DND-41 (cell line): ENCODE results near the gene THSD7B.

Source experiments
- ATAC-seq: fragments of 200-7000 bp; cut with Tn5 transposase; 3 replicates; pipeline ENCODE4 v1.9.1; 2021; ENCODE audit warnings: low read depth; ENCODE audit not compliant: insufficient read depth
- DNase-seq: peaks from one replicate; pipeline ENCODE4 v3.0.0-alpha.2; 2020
- H2AFZ ChIP-seq: 2 replicates; pipeline ENCODE4 v1.6.0; 2012; ENCODE audit warnings: low read depth, low read length
- H3K27ac ChIP-seq: 2 replicates; pipeline ENCODE4 v1.5.1; 2012; ENCODE audit warnings: low read length, inconsistent platforms
- H3K27me3 ChIP-seq: fragments of 200-600 bp; sonication (generic); 2 replicates; pipeline ENCODE4 v1.6.0; 2012; ENCODE audit warnings: low read length, mild to moderate bottlenecking, inconsistent platforms; ENCODE audit not compliant: insufficient read depth, poor library complexity
- H3K36me3 ChIP-seq: 2 replicates; pipeline ENCODE4 v1.5.1; 2012; ENCODE audit warnings: low read length, inconsistent platforms; ENCODE audit not compliant: insufficient read depth
- H3K4me1 ChIP-seq: 2 replicates; pipeline ENCODE4 v1.5.1; 2012; ENCODE audit warnings: mild to moderate bottlenecking, low read length; ENCODE audit not compliant: insufficient read depth
- H3K4me2 ChIP-seq: 2 replicates; pipeline ENCODE4 v1.6.0; 2012; ENCODE audit warnings: mild to moderate bottlenecking, moderate library complexity, low read length, inconsistent platforms; ENCODE audit not compliant: insufficient read depth
- H3K4me3 ChIP-seq, 2 experiments: fragments of 200-600 bp in 1 of 2; shearing (Covaris generic) in 1 of 2; 2 replicates each; pipeline ENCODE4 v1.5.1; 2012 to 2016; ENCODE audit warnings: inconsistent platforms in 2 of 2, low read length in 2 of 2, mild to moderate bottlenecking in 2 of 2, low read depth in 1 of 2, moderate library complexity in 1 of 2
- H3K79me2 ChIP-seq: 2 replicates; pipeline ENCODE4 v1.6.0; 2012; ENCODE audit warnings: low read length, inconsistent platforms; ENCODE audit not compliant: insufficient read depth
- H3K9ac ChIP-seq: 2 replicates; pipeline ENCODE4 v1.6.0; 2012; ENCODE audit warnings: low read depth, mild to moderate bottlenecking, inconsistent platforms, low read length, moderate library complexity
- H3K9me3 ChIP-seq: 2 replicates; pipeline ENCODE4 v1.5.1; 2012; ENCODE audit warnings: low read length, moderate library complexity, mild to moderate bottlenecking, inconsistent platforms; ENCODE audit not compliant: insufficient read depth, severe bottlenecking
- H4K20me1 ChIP-seq: 2 replicates; pipeline ENCODE4 v1.6.0; 2012; ENCODE audit warnings: low read length; ENCODE audit not compliant: insufficient read depth
- CTCF ChIP-seq: IDR thresholded peaks from 2 replicates; pipeline ENCODE4 v1.5.1; 2012; ENCODE audit warnings: borderline replicate concordance, low read length, moderate library complexity, mild to moderate bottlenecking; ENCODE audit not compliant: poor library complexity, severe bottlenecking; ENCODE audit errors: extremely low read depth
- EZH2 ChIP-seq: IDR thresholded peaks from 3 replicates; pipeline ENCODE4 v1.6.1; 2012; ENCODE audit warnings: borderline replicate concordance, low read depth, mild to moderate bottlenecking, moderate library complexity, low read length, inconsistent platforms; ENCODE audit not compliant: severe bottlenecking

THSD7B gene

DNA sequence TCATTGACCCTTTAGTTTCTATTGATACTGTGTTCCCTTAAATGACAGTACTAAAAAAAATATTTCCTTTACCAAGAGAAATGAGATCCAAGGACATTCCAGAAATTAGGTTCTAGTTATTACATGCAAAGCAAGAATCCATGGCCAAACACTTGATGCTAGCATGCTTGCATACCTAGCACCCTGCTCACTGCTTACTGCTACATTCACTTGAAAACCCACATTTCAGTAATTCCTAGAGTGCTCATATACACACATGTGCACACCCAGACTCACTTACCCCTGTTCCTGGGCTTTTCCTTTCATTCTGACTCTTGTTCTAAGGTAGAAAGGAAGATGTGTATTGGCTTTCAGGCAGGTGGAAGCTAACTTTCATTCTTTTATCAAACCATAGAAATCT, 395.9 kb downstream of the THSD7B start:
- Histone ChIP-seq H3K36me3 (no peaks in the 10 kb centered on the region), H3K4me3 (no peak overlapping the region), H3K27ac (no peak overlapping the region), H3K4me2 (no peak overlapping the region), H3K9ac (no peak overlapping the region), H4K20me1 (no peaks in the 10 kb centered on the region), H3K79me2 (no peaks in the 10 kb centered on the region), H3K4me1 (no peaks in the 10 kb centered on the region), H2AFZ (no peak overlapping the region), H3K27me3 (no peaks in the 10 kb centered on the region), H3K9me3 (no peaks in the 10 kb centered on the region)
- ATAC-seq: no peak
- no peak for DNase-seq
- TF ChIP-seq CTCF (no peak), EZH2 (no peak)

GRCh38 chr2:137165968-137166367, 400.6 kb downstream of the THSD7B start:
- Histone ChIP-seq H3K27me3 (no peaks in the 10 kb centered on the region), H3K36me3 (no peaks in the 10 kb centered on the region), H3K9ac (no peak overlapping the region), H3K27ac (no peak overlapping the region), H3K79me2 (no peaks in the 10 kb centered on the region), H4K20me1 (no peaks in the 10 kb centered on the region), H3K9me3 (no peaks in the 10 kb centered on the region), H2AFZ (no peak overlapping the region), H3K4me2 (no peak overlapping the region), H3K4me1 (no peaks in the 10 kb centered on the region), H3K4me3 (no peak overlapping the region)
- no peak for TF ChIP-seq CTCF
- ATAC-seq (no peak), DNase-seq (no peak)

DNA sequence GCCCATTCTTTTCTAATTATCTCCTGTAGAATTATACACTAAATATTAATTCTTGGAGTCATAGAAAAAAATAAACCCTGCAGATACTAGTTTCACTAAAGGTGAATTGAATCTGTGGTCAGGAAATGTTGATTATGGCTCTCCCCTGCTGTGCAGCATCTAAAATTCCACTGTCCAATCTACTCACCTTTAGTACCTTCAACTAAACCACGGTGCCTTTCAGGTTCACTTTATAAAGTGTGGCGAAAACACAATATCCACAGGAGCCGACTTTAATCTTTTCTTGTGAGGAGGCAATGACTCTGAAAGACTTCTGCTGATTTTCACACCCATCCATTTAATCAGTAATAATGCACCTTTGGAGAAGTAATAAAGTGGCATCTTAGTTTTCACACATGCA, 402.3 kb downstream of the THSD7B start:
- no peak for TF ChIP-seq CTCF
- Histone ChIP-seq H3K4me1 (no peaks in the 10 kb centered on the region), H3K4me3 (no peak overlapping the region), H3K79me2 (no peaks in the 10 kb centered on the region), H3K9ac (no peak overlapping the region), H3K27ac (no peak overlapping the region), H3K9me3 (no peaks in the 10 kb centered on the region), H3K36me3 (no peaks in the 10 kb centered on the region), H4K20me1 (no peaks in the 10 kb centered on the region), H3K27me3 (no peaks in the 10 kb centered on the region), H3K4me2 (no peak overlapping the region), H2AFZ (no peak overlapping the region)
- DNase-seq (no peak), ATAC-seq (no peak)

DNA sequence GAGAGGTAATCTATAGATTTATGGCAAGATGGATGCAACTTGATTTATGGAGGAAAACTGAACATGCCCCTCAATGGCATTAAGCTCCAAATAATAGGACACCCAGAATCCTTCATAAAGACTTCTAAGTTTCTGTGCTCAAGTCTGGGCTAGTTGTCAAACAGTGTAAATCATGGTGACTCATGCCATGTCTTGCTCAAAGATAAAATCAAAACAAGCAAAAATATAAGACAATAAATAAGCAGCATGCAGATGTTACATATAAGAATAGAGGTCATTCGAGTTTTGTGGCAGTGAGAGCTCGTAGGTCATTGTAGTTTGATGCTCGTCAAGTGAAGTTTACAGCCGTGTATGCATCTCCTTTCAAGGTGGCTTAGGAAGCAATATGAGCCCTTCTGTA, 403.2 kb downstream of the THSD7B start:
- no peaks in the 10 kb centered on the region for H3K9me3 ChIP-seq
- H3K4me1 ChIP-seq: no peaks in the 10 kb centered on the region
- no peaks in the 10 kb centered on the region for H3K79me2 ChIP-seq
- H3K4me3 ChIP-seq: no peak overlapping the region
- H3K9ac ChIP-seq: no peak overlapping the region
- H3K4me2 ChIP-seq: no peak overlapping the region
- no peak for TF ChIP-seq CTCF
- no peak for TF ChIP-seq EZH2
- H2AFZ ChIP-seq: no peak overlapping the region
- DNase-seq (no peak), ATAC-seq (no peak)
- no peaks in the 10 kb centered on the region for H3K36me3 ChIP-seq
- H3K27me3 ChIP-seq: no peaks in the 10 kb centered on the region
- no peaks in the 10 kb centered on the region for H4K20me1 ChIP-seq
- no peak overlapping the region for H3K27ac ChIP-seq
